ENCODE results near the gene DUSP28. TPM values are rescaled to one million over a fixed set of nuclear protein-coding genes. Genes with fewer than 3 reads are reported as not detected.

Gene DUSP28
- total RNA-seq, 1 experiment from 2014 or later: 2.3 TPM

DNA sequence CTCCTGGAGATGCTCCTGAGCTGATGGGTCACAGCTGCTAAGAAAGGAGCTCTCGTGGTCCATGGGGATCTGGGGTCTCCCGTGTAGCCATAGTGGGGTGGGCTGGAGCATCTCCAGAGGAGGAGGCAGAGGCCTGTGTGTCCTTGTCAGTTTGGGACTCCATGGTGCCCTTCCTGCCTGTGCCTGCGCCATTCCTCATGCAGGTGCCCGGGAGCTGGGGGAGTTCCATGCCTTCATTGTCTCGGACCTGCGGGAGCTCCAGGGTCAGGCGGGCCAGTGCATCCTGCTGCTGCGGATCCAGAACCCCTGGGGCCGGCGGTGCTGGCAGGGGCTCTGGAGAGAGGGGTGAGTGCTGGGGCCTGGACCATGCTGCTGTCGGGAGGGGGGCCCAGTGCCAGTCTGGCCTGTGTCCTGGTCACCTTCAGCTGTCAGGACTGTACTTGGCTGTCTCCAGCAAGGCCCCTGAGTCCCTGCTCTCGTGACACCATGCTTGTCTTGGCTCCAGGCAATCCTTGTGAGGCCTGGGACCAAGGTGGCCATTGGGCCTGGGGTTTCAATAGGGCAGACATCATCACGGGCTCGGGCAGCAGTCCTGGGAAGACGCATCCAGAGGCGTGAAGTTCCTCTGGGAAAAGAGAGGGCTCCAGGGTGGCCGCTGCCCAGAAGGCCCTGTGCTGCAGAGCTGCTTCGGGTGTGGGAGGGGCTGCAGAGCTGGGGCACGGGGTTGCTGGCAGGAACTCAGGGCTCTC, 33.7 kb downstream of the DUSP28 start:
- peak; percentile 5 for DNase-seq (ENCODE audit: low spot score)
- 0 out of 2 replicates have a peak, but pooled peaks cover 2% of the 10 kb centered on the region for H3K36me3 Mint-ChIP-seq
- CTCF ChIA-PET: interaction anchor here (1.3 kb wide), 1 partner anchor 8 kb away, joined by 3 read pairs; the partner anchor contains the start of gene CAPN10

DNA sequence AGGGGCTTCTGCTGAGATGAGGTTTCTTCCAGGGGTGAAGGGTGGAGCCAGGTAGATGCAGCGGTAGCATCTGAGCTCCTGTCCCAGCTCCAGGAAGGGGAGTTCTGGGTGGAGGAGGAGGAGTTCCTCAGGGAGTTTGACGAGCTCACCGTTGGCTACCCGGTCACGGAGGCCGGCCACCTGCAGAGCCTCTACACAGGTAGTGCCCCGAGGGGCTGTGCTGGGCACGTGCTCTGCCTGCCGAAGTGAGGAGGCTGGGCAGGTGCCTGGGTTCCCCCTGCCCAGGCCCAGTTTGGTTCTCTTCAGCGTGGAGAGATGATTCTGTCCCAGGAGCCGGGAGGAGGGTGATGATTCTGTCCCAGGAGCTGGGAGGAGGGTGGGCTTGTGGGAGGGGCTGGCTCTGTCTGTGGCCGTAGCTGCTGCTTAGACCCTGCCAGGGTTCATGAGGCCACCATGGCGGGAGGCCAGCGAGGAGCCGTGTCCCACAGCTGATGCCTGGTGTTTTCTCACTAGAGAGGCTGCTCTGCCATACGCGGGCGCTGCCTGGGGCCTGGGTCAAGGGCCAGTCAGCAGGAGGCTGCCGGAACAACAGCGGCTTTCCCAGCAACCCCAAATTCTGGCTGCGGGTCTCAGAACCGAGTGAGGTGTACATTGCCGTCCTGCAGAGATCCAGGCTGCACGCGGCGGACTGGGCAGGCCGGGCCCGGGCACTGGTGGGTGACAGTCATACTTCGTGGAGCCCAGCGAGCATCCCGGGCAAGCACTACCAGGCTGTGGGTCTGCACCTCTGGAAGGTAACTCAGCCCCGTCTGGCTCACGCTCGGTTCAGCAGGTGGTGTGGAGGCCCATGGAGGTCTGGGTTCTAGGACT, 34.6 kb downstream of the DUSP28 start:
- no peak overlapping the region for H3K27ac Mint-ChIP-seq
- CTCF ChIA-PET: interaction anchor here (0.7 to 1.3 kb wide), 3 partner anchors 9 to 15 kb away, joined by 3 read pairs; partner anchors contain the start of gene CAPN10
- DNase-seq (ENCODE audit: low spot score): peak; percentile 9

More for the DNA sequence above, 33.7 kb downstream of the DUSP28 start:
- no peak for ATAC-seq
- POLR2A ChIA-PET: no interaction called here
- no peaks in the 10 kb centered on the region for H3K9me3 Mint-ChIP-seq
- H3K4me3 Mint-ChIP-seq: no peak overlapping the region
- TF ChIP-seq, protein P1, sequence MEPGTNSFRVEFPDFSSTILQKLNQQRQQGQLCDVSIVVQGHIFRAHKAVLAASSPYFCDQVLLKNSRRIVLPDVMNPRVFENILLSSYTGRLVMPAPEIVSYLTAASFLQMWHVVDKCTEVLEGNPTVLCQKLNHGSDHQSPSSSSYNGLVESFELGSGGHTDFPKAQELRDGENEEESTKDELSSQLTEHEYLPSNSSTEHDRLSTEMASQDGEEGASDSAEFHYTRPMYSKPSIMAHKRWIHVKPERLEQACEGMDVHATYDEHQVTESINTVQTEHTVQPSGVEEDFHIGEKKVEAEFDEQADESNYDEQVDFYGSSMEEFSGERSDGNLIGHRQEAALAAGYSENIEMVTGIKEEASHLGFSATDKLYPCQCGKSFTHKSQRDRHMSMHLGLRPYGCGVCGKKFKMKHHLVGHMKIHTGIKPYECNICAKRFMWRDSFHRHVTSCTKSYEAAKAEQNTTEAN (CRISPR knock-in tag; IDR thresholded peaks at IDR 0.05): no peak
- TF ChIP-seq, protein P2, sequence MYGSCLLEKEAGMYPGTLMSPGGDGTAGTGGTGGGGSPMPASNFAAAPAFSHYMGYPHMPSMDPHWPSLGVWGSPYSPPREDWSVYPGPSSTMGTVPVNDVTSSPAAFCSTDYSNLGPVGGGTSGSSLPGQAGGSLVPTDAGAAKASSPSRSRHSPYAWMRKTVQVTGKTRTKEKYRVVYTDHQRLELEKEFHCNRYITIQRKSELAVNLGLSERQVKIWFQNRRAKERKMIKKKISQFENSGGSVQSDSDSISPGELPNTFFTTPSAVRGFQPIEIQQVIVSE (CRISPR knock-in tag; IDR thresholded peaks at IDR 0.05; ENCODE audit: borderline replicate concordance): no peak
- TF ChIP-seq MXD4 (CRISPR knock-in tag; IDR thresholded peaks at IDR 0.05; ENCODE audit: borderline replicate concordance) (no peak), ZBTB21 (CRISPR knock-in tag; IDR thresholded peaks at IDR 0.05; ENCODE audit: borderline replicate concordance) (no peak), ZNF416 (CRISPR knock-in tag; IDR thresholded peaks at IDR 0.05) (no peak), RORB (CRISPR knock-in tag; IDR thresholded peaks at IDR 0.05) (no peak), ZNF317 (CRISPR knock-in tag; IDR thresholded peaks at IDR 0.05; ENCODE audit: borderline replicate concordance, low read depth) (no peak), NR2C2 (CRISPR knock-in tag; IDR thresholded peaks at IDR 0.05) (no peak), SMAD3 (CRISPR knock-in tag; IDR thresholded peaks at IDR 0.05; ENCODE audit: borderline replicate concordance) (no peak)
- TF ChIP-seq, protein P3, sequence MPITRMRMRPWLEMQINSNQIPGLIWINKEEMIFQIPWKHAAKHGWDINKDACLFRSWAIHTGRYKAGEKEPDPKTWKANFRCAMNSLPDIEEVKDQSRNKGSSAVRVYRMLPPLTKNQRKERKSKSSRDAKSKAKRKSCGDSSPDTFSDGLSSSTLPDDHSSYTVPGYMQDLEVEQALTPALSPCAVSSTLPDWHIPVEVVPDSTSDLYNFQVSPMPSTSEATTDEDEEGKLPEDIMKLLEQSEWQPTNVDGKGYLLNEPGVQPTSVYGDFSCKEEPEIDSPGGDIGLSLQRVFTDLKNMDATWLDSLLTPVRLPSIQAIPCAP (CRISPR knock-in tag; IDR thresholded peaks at IDR 0.05): no peak
- TF ChIP-seq, protein P4, sequence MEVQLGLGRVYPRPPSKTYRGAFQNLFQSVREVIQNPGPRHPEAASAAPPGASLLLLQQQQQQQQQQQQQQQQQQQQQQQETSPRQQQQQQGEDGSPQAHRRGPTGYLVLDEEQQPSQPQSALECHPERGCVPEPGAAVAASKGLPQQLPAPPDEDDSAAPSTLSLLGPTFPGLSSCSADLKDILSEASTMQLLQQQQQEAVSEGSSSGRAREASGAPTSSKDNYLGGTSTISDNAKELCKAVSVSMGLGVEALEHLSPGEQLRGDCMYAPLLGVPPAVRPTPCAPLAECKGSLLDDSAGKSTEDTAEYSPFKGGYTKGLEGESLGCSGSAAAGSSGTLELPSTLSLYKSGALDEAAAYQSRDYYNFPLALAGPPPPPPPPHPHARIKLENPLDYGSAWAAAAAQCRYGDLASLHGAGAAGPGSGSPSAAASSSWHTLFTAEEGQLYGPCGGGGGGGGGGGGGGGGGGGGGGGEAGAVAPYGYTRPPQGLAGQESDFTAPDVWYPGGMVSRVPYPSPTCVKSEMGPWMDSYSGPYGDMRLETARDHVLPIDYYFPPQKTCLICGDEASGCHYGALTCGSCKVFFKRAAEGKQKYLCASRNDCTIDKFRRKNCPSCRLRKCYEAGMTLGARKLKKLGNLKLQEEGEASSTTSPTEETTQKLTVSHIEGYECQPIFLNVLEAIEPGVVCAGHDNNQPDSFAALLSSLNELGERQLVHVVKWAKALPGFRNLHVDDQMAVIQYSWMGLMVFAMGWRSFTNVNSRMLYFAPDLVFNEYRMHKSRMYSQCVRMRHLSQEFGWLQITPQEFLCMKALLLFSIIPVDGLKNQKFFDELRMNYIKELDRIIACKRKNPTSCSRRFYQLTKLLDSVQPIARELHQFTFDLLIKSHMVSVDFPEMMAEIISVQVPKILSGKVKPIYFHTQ (CRISPR knock-in tag; IDR thresholded peaks at IDR 0.05): no peak
- TF ChIP-seq, protein P5, sequence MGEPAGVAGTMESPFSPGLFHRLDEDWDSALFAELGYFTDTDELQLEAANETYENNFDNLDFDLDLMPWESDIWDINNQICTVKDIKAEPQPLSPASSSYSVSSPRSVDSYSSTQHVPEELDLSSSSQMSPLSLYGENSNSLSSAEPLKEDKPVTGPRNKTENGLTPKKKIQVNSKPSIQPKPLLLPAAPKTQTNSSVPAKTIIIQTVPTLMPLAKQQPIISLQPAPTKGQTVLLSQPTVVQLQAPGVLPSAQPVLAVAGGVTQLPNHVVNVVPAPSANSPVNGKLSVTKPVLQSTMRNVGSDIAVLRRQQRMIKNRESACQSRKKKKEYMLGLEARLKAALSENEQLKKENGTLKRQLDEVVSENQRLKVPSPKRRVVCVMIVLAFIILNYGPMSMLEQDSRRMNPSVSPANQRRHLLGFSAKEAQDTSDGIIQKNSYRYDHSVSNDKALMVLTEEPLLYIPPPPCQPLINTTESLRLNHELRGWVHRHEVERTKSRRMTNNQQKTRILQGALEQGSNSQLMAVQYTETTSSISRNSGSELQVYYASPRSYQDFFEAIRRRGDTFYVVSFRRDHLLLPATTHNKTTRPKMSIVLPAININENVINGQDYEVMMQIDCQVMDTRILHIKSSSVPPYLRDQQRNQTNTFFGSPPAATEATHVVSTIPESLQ (CRISPR knock-in tag; IDR thresholded peaks at IDR 0.05): no peak
- peaks cover 2% of the 10 kb centered on the region for H3K4me1 Mint-ChIP-seq
- H3K27me3 Mint-ChIP-seq (ENCODE audit: low read depth): no peaks in the 10 kb centered on the region
- no peak overlapping the region for H3K27ac Mint-ChIP-seq

More for the DNA sequence above, 34.6 kb downstream of the DUSP28 start:
- POLR2A ChIA-PET: no interaction called here
- Mint-ChIP-seq H3K4me1 (no peaks in the 10 kb centered on the region), H3K9me3 (no peaks in the 10 kb centered on the region), H3K4me3 (no peak overlapping the region), H3K27me3 (ENCODE audit: low read depth) (no peaks in the 10 kb centered on the region), H3K36me3 (0 out of 2 replicates have a peak, but pooled peaks cover 2% of the 10 kb centered on the region)
- no peak for TF ChIP-seq IRF2 (CRISPR knock-in tag; IDR thresholded peaks at IDR 0.05; ENCODE audit: borderline replicate concordance, low read depth)
- ATAC-seq: no peak

All from WTC11 (cell line).